HG02840 (cell line): Measurements from ENCODE around the gene HTRA2.

Source experiments
- ATAC-seq: cut with Tn5 transposase; IDR thresholded peaks from one replicate; pipeline ENCODE4 v1.9.1; 2021; ENCODE audit warnings: mild to moderate bottlenecking, moderate library complexity, moderate number of reproducible peaks; ENCODE audit not compliant: unreplicated experiment, low FRiP score

The HTRA2 gene

GRCh38 chr2:74536166-74536950 is 6.6 kb downstream of the HTRA2 start:
- no peak for ATAC-seq

GRCh38 chr2:74537140-74537539 is 7.4 kb downstream of the HTRA2 start:
- ATAC-seq = no peak

GRCh38 chr2:74538881-74539339 is 9.2 kb downstream of the HTRA2 start:
- peak; percentile 52 for ATAC-seq

GRCh38 chr2:74540291-74540690 is 10.6 kb downstream of the HTRA2 start:
- ATAC-seq = no peak

- ATAC-seq = no peak
Measured at GRCh38 chr2:74542978-74543377, 13.2 kb downstream of the HTRA2 start.

- ATAC-seq = no peak
Measured at GRCh38 chr2:74544634-74545033, 14.9 kb downstream of the HTRA2 start.

- ATAC-seq = no peak
Measured at GRCh38 chr2:74546004-74546403, 16.3 kb downstream of the HTRA2 start.

GRCh38 chr2:74548285-74548899 is 18.7 kb downstream of the HTRA2 start:
- ATAC-seq = no peak

- no peak for ATAC-seq
Measured at GRCh38 chr2:74548900-74549826, 19.4 kb downstream of the HTRA2 start.

- ATAC-seq = no peak
Measured at GRCh38 chr2:74550231-74550630, 20.5 kb downstream of the HTRA2 start.

GRCh38 chr2:74551530-74551929 is 21.8 kb downstream of the HTRA2 start:
- ATAC-seq = no peak

- no peak for ATAC-seq
Measured at GRCh38 chr2:74551942-74552913, 22.5 kb downstream of the HTRA2 start.

- no peak for ATAC-seq
Measured at GRCh38 chr2:74552914-74553811, 23.4 kb downstream of the HTRA2 start.

- ATAC-seq = peak; percentile 54
Measured at GRCh38 chr2:74553892-74554819, 24.4 kb downstream of the HTRA2 start, which contains the start of the genes DOK1 and LOXL3. TSS of gene DOK1 (plus strand) at chr2:74554720. CDS start at chr2:74554755, 35 bp downstream. TSS of gene LOXL3 (minus strand) at chr2:74553942. CDS start at chr2:74552634, 1,308 bp downstream.

GRCh38 chr2:74554820-74555531 is 25.2 kb downstream of the HTRA2 start:
- ATAC-seq = peak; percentile 40

GRCh38 chr2:74555610-74556103 is 25.9 kb downstream of the HTRA2 start:
- no peak for ATAC-seq

GRCh38 chr2:74556159-74556558 is 26.4 kb downstream of the HTRA2 start:
- ATAC-seq = no peak
